Left colon (tissue), 2 donors: ENCODE results near the gene AGL. TPM values are rescaled to one million over a fixed set of nuclear protein-coding genes. Genes with fewer than 3 reads are reported as not detected.
"Not testable (repeated sequence)": the region's sequence is repeated elsewhere in the genome, so short reads cannot be mapped to it uniquely, and the experiment has no call there.

ENCODE experiments used
- ATAC-seq: fragments of 200-7000 bp; cut with Tn5 transposase; one replicate; pipeline ENCODE4 v1.9.1; 2020; ENCODE audit warnings: mild to moderate bottlenecking, moderate library complexity
- DNase-seq, 2 donors: peaks; one replicate each; pipeline ENCODE4 v3.0.0-alpha.2; 2020
- intact Hi-C, 2 donors: fragments of 100-400 bp; cut with DNase I in 1 of 2; cut with micrococcal nuclease in 1 of 2; formaldehyde crosslinking; loops; one replicate each; pipeline versions ENCODE4 v1.11.2 to v1.14.0; 2022; cut with DNase I, micrococcal nuclease
- total RNA-seq, 2 donors: library from RNA; stranded (reverse); fragmentation: NEBNext Ultra II Directional; extraction: Animal tissue kit (Norgen Biotek cat#: 25700); gene quantifications; one replicate each; pipeline ENCODE4 v1.2.1, GENCODE V29; 2021
- donor health status: DM: no; HTN: no; CAD: no.
- donor health status: DM: yes; HTN: yes; CAD: no.

The AGL gene
- total RNA-seq, 2 donors from 2014 or later: 27.6 to 28.4 TPM

- intact Hi-C loops, ATAC-seq, DNase-seq: not testable (repeated sequence)
These were observed 5.0 kb upstream of the AGL start for GRCh38 chr1:99845201-99845600.

- ATAC-seq (peak; percentile 43), DNase-seq (peak in 1 of 2 donors; percentile 27)
- intact Hi-C loops: no loop called here
These were observed 783 bp upstream of the AGL start for GRCh38 chr1:99849413-99849743.

DNA sequence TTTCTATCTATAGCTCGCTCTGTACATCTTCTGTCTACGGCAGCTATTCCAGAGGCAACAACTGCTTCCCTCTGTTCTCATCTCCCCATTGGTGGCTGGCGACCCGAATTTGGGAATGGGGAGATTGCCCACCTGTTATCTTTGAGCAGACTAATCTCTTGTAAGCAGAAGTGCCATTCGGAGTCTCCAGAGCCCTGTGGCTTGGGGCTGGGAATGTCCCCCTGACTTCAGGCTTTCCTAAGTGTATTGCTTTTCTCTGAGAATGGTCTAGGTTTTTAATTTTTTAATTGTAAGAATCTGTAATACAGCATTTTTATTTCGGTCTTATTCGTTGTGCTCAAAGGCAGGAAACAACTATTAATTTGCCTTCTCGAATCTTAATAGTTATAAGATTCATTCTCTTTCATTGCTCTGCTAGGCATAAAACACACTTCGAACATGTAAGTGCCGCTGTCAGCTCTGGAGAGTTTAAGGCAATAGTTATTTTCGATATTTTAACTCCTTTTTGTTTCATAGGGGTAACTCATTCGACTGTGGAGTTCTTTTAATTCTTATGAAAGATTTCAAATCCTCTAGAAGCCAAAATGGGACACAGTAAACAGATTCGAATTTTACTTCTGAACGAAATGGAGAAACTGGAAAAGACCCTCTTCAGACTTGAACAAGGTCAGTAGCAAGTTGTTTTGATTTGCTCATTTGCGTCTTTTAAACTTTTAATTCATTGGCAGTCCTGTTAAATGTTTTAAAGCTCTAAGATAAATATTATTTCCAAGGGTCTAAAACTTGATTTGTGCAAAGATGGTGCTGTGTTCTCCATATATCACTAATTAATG is 514 bp downstream of the AGL start:
- DNase-seq: no peak
- ATAC-seq: no peak
- intact Hi-C loops: no loop called here

DNA sequence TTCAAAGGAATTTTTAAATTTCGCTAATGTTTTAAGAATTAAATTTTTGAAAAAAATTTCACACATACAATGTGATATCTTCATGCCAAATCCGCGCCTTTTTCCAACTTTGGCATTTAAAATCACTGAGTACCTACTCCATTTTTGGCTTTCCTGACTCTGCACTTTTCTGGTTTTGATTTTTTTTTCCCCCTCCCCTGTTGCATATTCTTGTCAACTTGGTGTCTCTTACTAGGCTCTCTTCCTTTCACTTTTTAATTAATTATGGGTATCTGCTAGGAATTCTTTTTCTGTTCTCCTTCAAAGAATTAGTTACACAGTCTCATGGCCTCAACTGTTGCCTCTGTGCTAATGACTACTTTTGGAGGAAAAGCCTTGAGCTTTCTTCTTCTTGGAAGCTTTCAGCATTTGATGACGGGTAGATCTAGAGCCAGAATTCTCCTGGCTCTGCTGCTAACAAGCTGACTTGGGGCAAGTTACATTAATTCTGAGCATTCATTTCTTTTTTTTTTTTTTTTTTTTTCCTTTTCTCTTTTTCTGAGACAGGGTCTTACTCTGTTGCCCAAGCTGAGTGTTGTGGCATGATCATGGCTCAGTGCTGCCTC is 1.8 kb downstream of the AGL start:
- DNase-seq (no peak), ATAC-seq (no peak)
- intact Hi-C loops: no loop called here

- no peak for ATAC-seq
- intact Hi-C loops: no loop called here
- DNase-seq: no peak
These were observed 2.5 kb downstream of the AGL start for GRCh38 chr1:99852648-99853047.

DNA sequence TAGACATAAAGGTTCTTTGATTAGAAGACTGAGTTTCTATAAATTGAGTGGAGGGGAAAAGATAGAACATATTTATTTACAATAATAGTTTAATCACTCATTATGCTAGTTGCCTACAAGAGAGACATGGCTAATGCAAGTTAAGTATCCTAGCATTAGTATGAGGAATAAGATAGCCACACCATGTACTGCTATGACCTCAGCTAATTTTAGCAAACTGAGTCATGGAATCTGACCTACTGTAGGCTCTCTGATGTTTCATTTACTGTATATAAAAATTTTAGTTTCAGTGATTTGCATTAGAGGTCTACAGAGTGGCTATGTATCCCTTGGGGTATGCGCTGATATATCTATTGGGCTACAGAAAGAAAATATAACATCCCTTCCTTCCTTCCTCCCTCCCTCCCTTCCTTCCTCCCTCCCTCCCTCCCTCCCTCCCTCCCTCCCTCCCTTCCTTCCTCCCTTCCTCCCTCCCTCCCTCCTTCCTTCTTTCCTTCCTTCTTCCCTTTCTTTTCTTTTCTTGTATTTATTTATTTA is 5.8 kb downstream of the AGL start:
- intact Hi-C loops: no loop called here
- ATAC-seq (no peak), DNase-seq (no peak)

DNA sequence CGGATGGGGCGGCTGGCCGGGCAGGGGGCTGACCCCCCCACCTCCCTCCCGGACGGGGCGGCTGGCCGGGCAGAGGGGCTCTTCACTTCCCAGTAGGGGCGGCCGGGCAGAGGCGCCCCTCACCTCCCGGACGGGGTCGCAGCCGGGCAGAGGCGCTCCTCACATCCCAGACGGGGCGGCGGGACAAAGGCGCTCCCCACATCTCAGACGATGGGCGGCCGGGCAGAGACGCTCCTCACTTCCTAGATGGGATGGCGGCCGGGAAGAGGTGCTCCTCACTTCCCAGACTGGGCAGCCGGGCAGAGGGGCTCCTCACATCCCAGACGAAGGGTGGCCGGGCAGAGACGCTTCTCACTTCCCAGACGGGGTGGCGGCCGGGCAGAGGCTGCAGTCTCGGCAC is 6.9 kb downstream of the AGL start:
- intact Hi-C loops, DNase-seq, ATAC-seq: not testable (repeated sequence)

DNA sequence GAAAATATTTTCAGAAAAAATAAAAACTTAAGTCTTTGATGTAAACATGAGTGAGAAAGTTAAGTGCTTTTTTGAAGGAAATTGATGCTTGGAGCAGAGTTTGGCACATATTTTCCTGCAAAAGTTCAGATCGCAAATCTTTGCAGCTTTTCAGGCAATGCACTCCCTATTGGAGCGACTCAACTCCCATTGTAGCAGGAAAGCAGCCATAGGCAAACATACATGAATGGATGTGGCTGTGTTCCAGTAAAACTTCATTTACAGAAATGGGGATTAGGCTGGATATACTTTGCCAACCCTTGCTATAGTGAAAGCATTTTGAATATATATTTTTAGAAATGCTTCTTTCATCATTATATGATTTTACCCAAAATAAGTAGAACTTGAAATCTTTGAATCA is 8.1 kb downstream of the AGL start:
- ATAC-seq (no peak), DNase-seq (no peak)
- intact Hi-C loops: no loop called here

DNA sequence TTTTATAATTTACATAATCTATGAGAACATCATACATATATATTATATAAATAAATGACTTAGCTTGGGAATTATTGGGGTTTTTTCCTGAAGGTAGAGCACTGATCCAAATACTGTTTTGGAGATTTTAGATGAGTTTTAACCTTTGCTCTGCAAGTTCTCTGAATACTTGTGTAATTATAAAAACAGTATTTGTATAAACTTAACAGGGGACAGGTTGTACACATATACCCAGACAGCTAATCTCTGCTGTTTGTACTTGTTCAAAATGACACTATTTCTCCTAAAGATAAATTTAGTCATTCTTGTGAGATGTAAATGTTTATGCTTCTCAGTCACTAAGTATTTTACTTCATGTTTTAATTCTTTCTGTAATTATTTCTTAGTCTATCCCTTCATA is 8.7 kb downstream of the AGL start:
- ATAC-seq (no peak), DNase-seq (no peak)
- intact Hi-C loops: no loop called here

- intact Hi-C loops: no loop called here
- DNase-seq (no peak), ATAC-seq (no peak)
These were observed 10.5 kb downstream of the AGL start for GRCh38 chr1:99860703-99861102.

- intact Hi-C loops: no loop called here
- no peak for DNase-seq
- no peak for ATAC-seq
These were observed 17.5 kb downstream of the AGL start for GRCh38 chr1:99867682-99868081.

GRCh38 chr1:99869304-99869703 is 19.1 kb downstream of the AGL start:
- ATAC-seq (no peak), DNase-seq (no peak)
- intact Hi-C loops: no loop called here

DNA sequence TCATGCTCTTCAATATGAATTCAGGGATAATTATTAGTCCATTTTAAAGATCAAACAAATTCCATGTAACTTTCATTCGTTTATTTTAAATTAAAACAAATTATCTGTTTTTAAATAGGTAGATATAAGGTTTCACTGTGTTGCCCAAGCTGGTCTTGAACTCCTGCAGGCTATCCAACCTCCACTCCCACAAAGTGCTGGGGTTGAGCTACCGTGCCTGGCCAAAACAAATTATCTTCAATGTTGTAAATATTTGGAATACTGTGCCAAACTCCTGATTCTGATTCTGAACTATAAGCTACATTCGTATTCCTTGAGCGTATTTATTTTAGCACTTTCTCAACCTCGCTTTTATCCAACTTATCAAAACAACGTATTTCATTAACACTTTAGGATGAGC is 19.6 kb downstream of the AGL start:
- intact Hi-C loops: no loop called here
- no peak for ATAC-seq
- no peak for DNase-seq

GRCh38 chr1:99872063-99872462 is 21.9 kb downstream of the AGL start:
- peak; percentile 58 for ATAC-seq
- DNase-seq: no peak
- intact Hi-C loops: no loop called here

GRCh38 chr1:99877568-99877967 is 27.4 kb downstream of the AGL start:
- no peak for ATAC-seq
- intact Hi-C loops: no loop called here
- DNase-seq: no peak

GRCh38 chr1:99886179-99886578 is 36.0 kb downstream of the AGL start:
- intact Hi-C loops: no loop called here
- ATAC-seq (no peak), DNase-seq (no peak)

GRCh38 chr1:99886841-99887240 is 36.7 kb downstream of the AGL start:
- DNase-seq (no peak), ATAC-seq (no peak)
- intact Hi-C loops: no loop called here

DNA sequence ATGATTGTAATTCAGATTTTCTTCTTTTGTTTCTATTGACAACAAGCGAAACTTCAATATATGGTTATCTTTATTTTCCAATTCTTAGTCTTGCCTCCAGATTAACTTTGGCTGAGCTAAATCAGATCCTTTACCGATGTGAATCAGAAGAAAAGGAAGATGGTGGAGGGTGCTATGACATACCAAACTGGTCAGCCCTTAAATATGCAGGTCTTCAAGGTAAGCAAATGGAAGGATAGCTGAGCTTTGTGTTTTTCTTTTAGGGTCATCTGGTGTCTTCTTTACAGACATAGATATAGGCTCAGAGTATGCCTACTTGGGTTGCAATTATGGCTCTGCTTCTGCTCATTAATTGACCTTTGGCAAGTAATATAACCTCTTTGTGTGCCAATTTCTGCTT is 37.7 kb downstream of the AGL start:
- ATAC-seq: no peak

DNA sequence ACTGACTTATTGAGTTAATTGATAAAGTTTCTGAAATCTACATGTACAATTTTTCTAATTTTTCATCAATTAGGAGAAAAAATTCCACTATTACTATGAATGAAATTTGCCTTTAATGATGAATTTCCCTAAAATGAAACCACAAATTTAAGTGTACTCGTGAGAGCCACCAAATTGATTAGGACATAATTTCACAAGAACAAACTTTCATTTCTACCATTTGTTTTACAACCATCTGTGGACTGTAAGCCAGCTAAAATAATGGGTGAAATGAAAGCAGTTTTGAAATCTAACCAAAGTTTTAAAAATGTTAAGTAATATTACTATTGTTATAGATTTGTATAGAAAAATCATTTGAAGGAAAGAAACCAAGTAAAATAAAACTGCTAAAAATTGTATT is 41.8 kb downstream of the AGL start:
- intact Hi-C loops: no loop called here
- DNase-seq: no peak
- ATAC-seq: no peak

More for the DNA sequence above, 37.7 kb downstream of the AGL start:
- no peak for DNase-seq
- intact Hi-C loops: no loop called here

DNA sequence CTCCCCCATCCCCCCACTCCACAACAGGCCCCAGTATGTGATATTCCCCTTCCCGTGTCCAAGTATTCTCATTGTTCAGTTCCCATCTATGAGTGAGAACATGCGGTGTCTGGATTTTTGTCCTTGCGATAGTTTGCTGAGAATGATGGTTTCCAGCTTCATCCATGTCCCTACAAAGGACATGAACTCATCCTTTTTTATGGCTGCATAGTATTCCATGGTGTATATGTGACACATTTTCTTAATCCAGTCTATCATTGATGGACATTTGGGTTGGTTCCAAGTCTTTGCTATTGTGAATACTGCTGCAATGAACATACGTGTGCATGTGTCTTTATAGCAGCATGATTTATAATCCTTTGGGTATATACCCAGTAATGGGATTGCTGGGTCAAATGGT is 53.1 kb downstream of the AGL start:
- intact Hi-C loops, ATAC-seq, DNase-seq: not testable (repeated sequence)

DNA sequence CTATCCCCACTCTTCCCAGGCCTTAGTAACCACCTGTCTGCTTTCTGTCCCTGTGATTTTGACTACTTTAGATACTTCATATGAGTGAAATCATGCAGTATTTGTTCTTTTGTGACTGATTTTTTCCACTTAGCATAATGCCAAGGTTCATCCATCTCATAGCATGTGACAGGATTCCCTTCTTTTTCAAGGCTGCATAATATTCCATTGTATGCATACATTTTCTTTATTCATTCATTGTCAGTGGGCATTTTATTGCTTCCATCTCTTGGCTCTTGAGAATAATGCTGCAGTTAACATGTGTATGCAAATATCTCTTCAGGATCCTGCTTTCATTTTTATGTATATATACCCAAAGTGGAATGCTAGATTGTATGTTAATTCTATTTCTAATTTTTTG is 56.4 kb downstream of the AGL start:
- no peak for ATAC-seq
- intact Hi-C loops: no loop called here
- DNase-seq: no peak
